Glutamatergic neuron (in vitro differentiated cells): Measurements from ENCODE around the gene NFIA. TPM values are rescaled to one million over a fixed set of nuclear protein-coding genes. Genes with fewer than 3 reads are reported as not detected.

ENCODE experiments used
- DNase-seq: peaks from one replicate; pipeline ENCODE4 v3.0.0; 2022
- H3K27ac Mint-ChIP-seq: one replicate; pipeline ENCODE4 v1.8.0; 2020; ENCODE audit warnings: mild to moderate bottlenecking, mixed read lengths, inconsistent platforms; ENCODE audit not compliant: unreplicated experiment
- H3K27me3 Mint-ChIP-seq: one replicate; pipeline ENCODE4 v1.8.0; 2020; ENCODE audit warnings: mild to moderate bottlenecking, moderate library complexity, mixed read lengths, inconsistent platforms; ENCODE audit not compliant: unreplicated experiment
- H3K36me3 Mint-ChIP-seq: one replicate; pipeline ENCODE4 v1.8.0; 2020; ENCODE audit warnings: mild to moderate bottlenecking, mixed read lengths, inconsistent platforms; ENCODE audit not compliant: unreplicated experiment
- H3K4me1 Mint-ChIP-seq: one replicate; pipeline ENCODE4 v1.8.0; 2020; ENCODE audit warnings: mild to moderate bottlenecking, low read depth, mixed read lengths, inconsistent platforms; ENCODE audit not compliant: unreplicated experiment
- H3K4me3 Mint-ChIP-seq: one replicate; pipeline ENCODE4 v1.8.0; 2020; ENCODE audit warnings: mild to moderate bottlenecking, mixed read lengths, inconsistent platforms; ENCODE audit not compliant: unreplicated experiment
- H3K9me3 Mint-ChIP-seq: one replicate; pipeline ENCODE4 v1.8.0; 2020; ENCODE audit warnings: mild to moderate bottlenecking, moderate library complexity, mixed read lengths, inconsistent platforms; ENCODE audit not compliant: unreplicated experiment
- CTCF ChIP-seq: fragments of 200-600 bp; sonication (generic); IDR thresholded peaks from one replicate; pipeline ENCODE4 v1.5.0; 2021; ENCODE audit not compliant: partially characterized antibody, unreplicated experiment
- total RNA-seq: library from RNA; stranded (reverse); fragmentation: NEBNext Ultra II Directional; extraction: Animal tissue kit (Norgen Biotek cat#: 25700); gene quantifications from one replicate; pipeline ENCODE4 v1.2.1, GENCODE V29; 2021; ENCODE audit not compliant: unreplicated experiment

NFIA gene
- total RNA-seq, 1 donor from 2014 or later = 16.4 TPM

GRCh38 chr1:61081144-61081685, 1.1 kb upstream of the NFIA start:
- Mint-ChIP-seq H3K4me3 (peak overlapping the region; percentile 82), H3K27me3 (peaks cover 15% of the 10 kb centered on the region), H3K36me3 (no peaks in the 10 kb centered on the region), H3K4me1 (peaks cover 36% of the 10 kb centered on the region), H3K9me3 (peaks cover 11% of the 10 kb centered on the region), H3K27ac (no peak overlapping the region)
- DNase-seq = no peak
- no peak for TF ChIP-seq CTCF

GRCh38 chr1:61081686-61082310, 563 bp upstream of the NFIA start:
- Mint-ChIP-seq H3K4me3 (peak overlapping the region; percentile 82), H3K36me3 (no peaks in the 10 kb centered on the region), H3K27me3 (peaks cover 13% of the 10 kb centered on the region), H3K27ac (no peak overlapping the region), H3K4me1 (peaks cover 31% of the 10 kb centered on the region), H3K9me3 (peaks cover 11% of the 10 kb centered on the region)
- no peak for DNase-seq
- TF ChIP-seq CTCF = no peak

- peaks cover 11% of the 10 kb centered on the region for H3K9me3 Mint-ChIP-seq
- H3K27me3 Mint-ChIP-seq = peaks cover 8% of the 10 kb centered on the region
- peak; percentile 39 for DNase-seq
- H3K4me3 Mint-ChIP-seq = peak overlapping the region; percentile 93
- TF ChIP-seq CTCF = no peak
- H3K27ac Mint-ChIP-seq = no peak overlapping the region
- H3K4me1 Mint-ChIP-seq = peaks cover 31% of the 10 kb centered on the region
- no peaks in the 10 kb centered on the region for H3K36me3 Mint-ChIP-seq
Measured at GRCh38 chr1:61083013-61083806, 849 bp downstream of the NFIA start.

GRCh38 chr1:61083807-61084440, 1.6 kb downstream of the NFIA start:
- DNase-seq = no peak
- no peaks in the 10 kb centered on the region for H3K36me3 Mint-ChIP-seq
- peaks cover 11% of the 10 kb centered on the region for H3K9me3 Mint-ChIP-seq
- H3K27me3 Mint-ChIP-seq = peaks cover 8% of the 10 kb centered on the region
- peak overlapping the region; percentile 93 for H3K4me3 Mint-ChIP-seq
- H3K27ac Mint-ChIP-seq = peak overlapping the region; percentile 76
- no peak for TF ChIP-seq CTCF
- peaks cover 25% of the 10 kb centered on the region for H3K4me1 Mint-ChIP-seq
